Measurements from ENCODE around the gene UCKL1.

Gene UCKL1

GRCh38 chr20:63955281-63955826 lies 862 bp downstream of the UCKL1 start:
- Mint-ChIP-seq H3K9me3 (no peaks in the 10 kb centered on the region), H3K27ac (peak overlapping the region; percentile 4), H3K36me3 (no peaks in the 10 kb centered on the region), H3K4me1 (peaks cover 32% of the 10 kb centered on the region), H3K27me3 (no peaks in the 10 kb centered on the region), H3K4me3 (peak overlapping the region; percentile 82)

GRCh38 chr20:63953764-63954429 lies 2.3 kb downstream of the UCKL1 start:
- H3K27me3 Mint-ChIP-seq, result no peaks in the 10 kb centered on the region

GRCh38 chr20:63952769-63953168 lies 3.4 kb downstream of the UCKL1 start:
- no peaks in the 10 kb centered on the region for H3K9me3 Mint-ChIP-seq
- peaks cover 52% of the 10 kb centered on the region for H3K4me1 Mint-ChIP-seq
- H3K36me3 Mint-ChIP-seq, result no peaks in the 10 kb centered on the region
- H3K27ac Mint-ChIP-seq, result no peak overlapping the region
- H3K4me3 Mint-ChIP-seq, result no peak overlapping the region
- H3K27me3 Mint-ChIP-seq, result no peaks in the 10 kb centered on the region

More at GRCh38 chr20:63953764-63954429, 2.3 kb downstream of the UCKL1 start:
- peak overlapping the region; percentile 82 for H3K4me3 Mint-ChIP-seq
- peak overlapping the region; percentile 65 for H3K27ac Mint-ChIP-seq
- no peaks in the 10 kb centered on the region for H3K36me3 Mint-ChIP-seq
- H3K9me3 Mint-ChIP-seq, result no peaks in the 10 kb centered on the region
- H3K4me1 Mint-ChIP-seq, result peaks cover 44% of the 10 kb centered on the region

DNA sequence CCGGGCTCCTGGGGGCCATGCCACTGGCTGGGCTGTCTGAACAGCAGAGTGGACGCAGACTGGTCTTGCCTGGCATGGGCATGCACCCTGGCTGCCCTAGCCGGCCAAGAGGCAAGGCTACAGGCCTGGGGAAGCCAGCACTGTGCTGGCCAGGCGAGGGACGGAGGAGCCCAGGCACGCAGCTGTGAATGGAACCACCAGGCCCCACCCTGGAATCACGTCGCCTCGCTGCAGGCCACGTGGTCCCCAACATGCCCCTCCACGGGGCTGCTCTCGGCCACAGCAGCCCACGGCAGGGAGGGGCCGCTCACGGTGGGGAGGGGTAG lies 4.0 kb downstream of the UCKL1 start:
- Mint-ChIP-seq H3K4me1 (peaks cover 53% of the 10 kb centered on the region), H3K36me3 (no peaks in the 10 kb centered on the region), H3K27me3 (no peaks in the 10 kb centered on the region), H3K4me3 (no peak overlapping the region), H3K27ac (no peak overlapping the region), H3K9me3 (no peaks in the 10 kb centered on the region)

DNA sequence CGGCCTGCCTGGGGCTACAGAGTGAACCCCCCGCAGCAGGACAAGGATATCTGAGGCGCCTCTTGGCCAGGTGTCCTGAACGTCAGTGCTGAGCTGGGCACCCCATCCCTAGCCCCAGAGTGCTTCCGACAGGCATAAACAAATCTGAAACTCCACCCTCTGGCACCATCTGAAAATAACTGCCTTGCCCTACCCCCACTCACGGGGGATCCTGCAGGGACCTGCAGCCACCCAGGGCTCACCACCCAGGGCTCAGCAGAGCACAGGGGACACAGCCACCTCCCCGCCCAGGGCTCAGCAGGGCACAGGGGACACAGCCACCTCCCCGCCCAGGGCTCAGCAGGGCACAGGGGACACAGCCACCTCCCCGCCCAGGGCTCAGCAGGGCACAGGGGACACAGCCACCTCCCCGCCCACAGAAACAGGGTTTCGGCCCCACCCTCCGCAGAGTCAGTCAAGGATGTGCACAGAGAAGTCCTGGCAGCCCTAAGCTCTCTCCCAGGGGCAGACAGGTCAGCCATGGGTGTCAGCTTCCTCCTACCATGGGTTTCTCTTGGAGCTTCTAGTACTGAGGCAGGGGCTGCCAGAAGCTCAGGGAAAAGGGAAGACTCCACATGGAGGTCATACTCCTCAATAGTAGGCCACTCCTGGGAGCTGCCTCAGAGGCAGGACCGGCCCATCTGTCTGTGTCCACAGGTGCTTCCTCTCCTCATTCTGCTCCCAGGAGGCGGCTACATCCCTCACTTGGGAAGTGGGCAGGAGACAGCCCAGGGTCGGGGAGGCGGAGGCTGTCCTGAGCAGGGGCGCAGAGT lies 4.6 kb downstream of the UCKL1 start:
- Mint-ChIP-seq H3K4me1 (peaks cover 55% of the 10 kb centered on the region), H3K36me3 (no peaks in the 10 kb centered on the region)

GRCh38 chr20:63950701-63951397 lies 5.4 kb downstream of the UCKL1 start:
- H3K36me3 Mint-ChIP-seq, result no peaks in the 10 kb centered on the region
- peaks cover 55% of the 10 kb centered on the region for H3K4me1 Mint-ChIP-seq
- H3K4me3 Mint-ChIP-seq, result no peak overlapping the region
- no peaks in the 10 kb centered on the region for H3K9me3 Mint-ChIP-seq
- no peak overlapping the region for H3K27ac Mint-ChIP-seq
- H3K27me3 Mint-ChIP-seq, result no peaks in the 10 kb centered on the region

More for the DNA sequence above, 4.6 kb downstream of the UCKL1 start:
- Mint-ChIP-seq H3K4me3 (no peak overlapping the region), H3K9me3 (no peaks in the 10 kb centered on the region), H3K27me3 (no peaks in the 10 kb centered on the region), H3K27ac (no peak overlapping the region)

GRCh38 chr20:63947638-63948456 lies 8.4 kb downstream of the UCKL1 start:
- Mint-ChIP-seq H3K4me1 (peaks cover 33% of the 10 kb centered on the region), H3K27ac (peak overlapping the region; percentile 95), H3K4me3 (peak overlapping the region; percentile 86), H3K9me3 (no peaks in the 10 kb centered on the region), H3K27me3 (no peaks in the 10 kb centered on the region), H3K36me3 (no peaks in the 10 kb centered on the region)

GRCh38 chr20:63946986-63947637 lies 9.1 kb downstream of the UCKL1 start:
- Mint-ChIP-seq H3K36me3 (no peaks in the 10 kb centered on the region), H3K27ac (peak overlapping the region; percentile 83), H3K4me1 (peaks cover 37% of the 10 kb centered on the region), H3K27me3 (no peaks in the 10 kb centered on the region), H3K9me3 (no peaks in the 10 kb centered on the region), H3K4me3 (peak overlapping the region; percentile 86)

- no peaks in the 10 kb centered on the region for H3K9me3 Mint-ChIP-seq
- H3K4me3 Mint-ChIP-seq, result no peak overlapping the region
- H3K27me3 Mint-ChIP-seq, result no peaks in the 10 kb centered on the region
- no peak overlapping the region for H3K27ac Mint-ChIP-seq
- no peaks in the 10 kb centered on the region for H3K36me3 Mint-ChIP-seq
- H3K4me1 Mint-ChIP-seq, result peaks cover 38% of the 10 kb centered on the region
Observed at GRCh38 chr20:63945921-63946920, 10.0 kb downstream of the UCKL1 start.

DNA sequence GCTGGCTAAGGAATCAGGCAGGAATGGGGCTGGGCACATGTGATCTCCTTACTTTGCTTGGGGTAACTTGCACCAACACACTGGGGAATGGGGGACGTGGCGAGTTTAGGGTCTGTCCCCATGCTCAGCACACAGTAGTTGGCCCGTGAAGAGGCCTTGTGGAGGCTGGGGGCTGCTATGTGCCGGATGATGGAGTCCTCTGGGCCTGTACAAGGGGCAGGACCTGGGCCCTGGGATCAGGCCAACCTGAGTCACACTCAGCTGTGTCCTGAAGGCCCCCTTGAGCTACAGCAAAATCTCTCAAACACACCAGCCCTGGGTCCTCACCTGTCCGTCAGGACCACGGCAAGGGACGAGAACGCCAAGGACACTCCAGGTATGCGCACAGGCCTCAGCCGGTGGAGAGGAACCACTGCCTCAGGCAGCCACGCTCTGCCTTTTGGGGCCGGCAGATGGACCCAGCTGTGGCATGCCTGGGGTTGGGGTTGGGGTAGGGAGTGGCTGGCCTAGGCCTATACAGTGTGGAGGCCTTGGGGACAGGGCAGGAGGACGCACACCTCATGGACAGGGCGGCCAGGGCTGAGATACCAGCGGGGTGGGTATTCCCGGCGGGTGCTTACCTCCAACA lies 11.1 kb downstream of the UCKL1 start:
- Mint-ChIP-seq H3K4me1 (peaks cover 41% of the 10 kb centered on the region), H3K27me3 (no peaks in the 10 kb centered on the region), H3K36me3 (no peaks in the 10 kb centered on the region), H3K4me3 (no peak overlapping the region), H3K27ac (no peak overlapping the region), H3K9me3 (no peaks in the 10 kb centered on the region)

DNA sequence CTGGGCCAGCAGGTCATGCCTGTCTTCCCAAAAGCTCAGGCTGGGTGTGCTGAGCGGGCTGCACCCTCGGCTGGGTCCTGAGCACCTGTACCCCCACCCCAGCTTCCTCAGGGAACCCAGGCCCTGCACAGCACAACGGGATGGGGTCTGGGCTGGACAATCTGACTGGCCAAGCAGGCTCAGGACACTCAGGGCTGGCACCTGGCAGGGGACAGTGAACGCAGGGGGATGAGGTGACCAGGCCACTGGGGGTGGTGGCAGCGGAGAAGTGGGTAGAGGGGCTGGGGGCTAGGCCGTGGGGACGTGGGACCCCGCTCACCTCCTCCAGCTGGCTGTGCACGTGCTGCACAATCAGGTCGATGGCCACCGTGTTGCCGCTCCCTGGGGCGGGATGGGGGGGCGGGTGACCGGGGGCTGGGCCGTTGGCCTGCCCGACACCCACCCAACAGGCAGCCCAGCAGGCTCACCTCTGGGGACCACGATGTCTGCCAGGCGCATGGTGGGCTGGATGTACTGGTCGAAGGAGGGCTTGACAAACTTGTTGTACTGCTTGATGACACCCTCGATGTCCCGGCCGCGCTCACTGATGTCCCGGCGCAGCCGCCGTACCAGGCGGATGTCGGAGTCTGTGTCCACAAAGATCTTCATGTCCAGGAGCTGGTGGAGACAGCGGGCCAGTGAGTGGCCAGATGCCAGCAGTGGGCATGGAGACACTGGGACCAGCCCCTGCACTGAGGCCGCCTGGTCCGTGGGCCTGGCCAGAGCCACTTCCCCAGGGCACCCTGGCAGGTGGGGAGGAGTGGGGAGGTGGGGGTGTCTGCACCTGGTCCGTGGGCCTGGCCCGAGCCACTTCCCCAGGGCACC lies 11.9 kb downstream of the UCKL1 start:
- no peaks in the 10 kb centered on the region for H3K9me3 Mint-ChIP-seq
- no peak overlapping the region for H3K27ac Mint-ChIP-seq
- no peaks in the 10 kb centered on the region for H3K36me3 Mint-ChIP-seq
- peaks cover 33% of the 10 kb centered on the region for H3K4me1 Mint-ChIP-seq
- H3K4me3 Mint-ChIP-seq, result no peak overlapping the region
- H3K27me3 Mint-ChIP-seq, result no peaks in the 10 kb centered on the region

DNA sequence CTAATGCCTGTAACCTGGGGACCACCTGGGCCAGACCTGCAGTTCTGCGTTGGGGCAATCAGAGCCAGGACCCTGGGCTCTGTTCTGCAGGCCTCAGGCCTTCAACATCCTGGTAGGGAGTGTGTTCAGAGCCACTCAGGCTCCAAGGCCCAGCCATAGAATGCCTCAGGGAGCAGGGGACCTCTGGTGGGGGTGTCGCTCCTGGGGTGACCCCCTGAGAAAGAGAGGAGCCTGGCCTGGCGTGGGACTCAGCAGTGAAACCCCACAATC lies 12.5 kb downstream of the UCKL1 start:
- Mint-ChIP-seq H3K4me3 (no peak overlapping the region), H3K9me3 (no peaks in the 10 kb centered on the region), H3K4me1 (peaks cover 28% of the 10 kb centered on the region), H3K36me3 (no peaks in the 10 kb centered on the region), H3K27ac (no peak overlapping the region), H3K27me3 (no peaks in the 10 kb centered on the region)

All from activated naive CD4-positive, alpha-beta T cell treated with anti-CD3 and anti-CD28 coated beads, Interleukin-2, amount 50 U/mL, for 24 hours (primary cell).